ENCODE results near the gene ZNF532.

The ZNF532 gene

DNA sequence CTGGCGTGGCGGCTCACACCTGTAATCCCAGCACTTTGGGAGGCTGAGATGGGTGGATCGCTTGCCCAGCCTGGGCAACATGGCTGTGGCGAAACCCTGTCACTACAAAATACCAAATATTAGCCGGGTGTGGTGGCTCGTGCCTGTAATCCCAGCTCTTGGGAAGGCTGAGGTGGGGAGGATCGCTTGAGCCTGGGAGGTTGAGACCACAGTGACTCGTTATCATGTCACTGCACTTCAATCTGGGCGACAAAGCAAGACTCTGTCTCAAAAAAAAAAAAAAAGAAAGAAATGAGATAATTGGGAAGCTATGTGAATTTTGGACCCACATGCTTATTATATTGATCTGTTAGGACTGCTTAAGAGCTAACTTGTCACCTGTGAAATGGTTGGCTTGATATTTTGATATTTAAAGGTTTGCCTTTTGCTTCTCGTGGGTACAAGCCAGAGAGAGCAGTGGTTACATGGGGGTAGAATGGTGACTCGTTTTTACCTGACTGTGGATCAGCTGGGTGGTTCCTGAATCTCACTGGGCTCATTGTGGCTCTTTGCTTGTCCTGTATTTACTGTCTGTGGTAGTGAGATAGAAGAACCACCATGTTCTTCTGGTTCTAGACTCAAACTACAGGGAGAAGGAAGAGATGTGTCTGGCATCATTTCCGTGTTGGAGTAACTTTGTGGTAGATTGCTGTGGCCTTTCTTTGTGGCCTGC lies 28.9 kb downstream of the ZNF532 start:
- no peak for TF ChIP-seq POLR2A (IDR thresholded peaks at IDR 0.05; ENCODE audit: low read length)
- no peak for TF ChIP-seq GATA1 (IDR thresholded peaks at IDR 0.05; ENCODE audit: low read depth, low read length)
- no peak for DNase-seq

DNA sequence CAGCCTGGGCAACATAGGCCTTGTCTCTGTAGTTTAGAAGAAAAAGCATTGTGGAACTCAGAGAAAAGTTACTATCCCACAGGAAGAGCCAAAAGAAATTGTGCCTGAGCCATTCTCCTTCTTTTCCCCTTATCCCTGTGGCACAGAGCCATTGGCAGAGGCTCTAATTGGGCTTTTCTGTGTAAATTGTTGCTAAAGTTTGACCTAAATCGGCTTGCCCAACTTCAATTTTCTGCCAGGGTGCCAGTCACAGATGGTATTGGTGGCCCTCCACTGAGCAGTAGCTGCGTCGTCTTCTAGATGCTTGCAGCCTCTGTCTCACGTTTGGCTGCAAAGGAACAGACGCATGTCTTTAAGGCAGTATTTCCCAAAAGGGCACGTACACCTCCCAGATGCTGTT lies 30.3 kb downstream of the ZNF532 start:
- DNase-seq = no peak
- TF ChIP-seq POLR2A (IDR thresholded peaks at IDR 0.05; ENCODE audit: low read length) (no peak), GATA1 (IDR thresholded peaks at IDR 0.05; ENCODE audit: low read depth, low read length) (no peak)

DNA sequence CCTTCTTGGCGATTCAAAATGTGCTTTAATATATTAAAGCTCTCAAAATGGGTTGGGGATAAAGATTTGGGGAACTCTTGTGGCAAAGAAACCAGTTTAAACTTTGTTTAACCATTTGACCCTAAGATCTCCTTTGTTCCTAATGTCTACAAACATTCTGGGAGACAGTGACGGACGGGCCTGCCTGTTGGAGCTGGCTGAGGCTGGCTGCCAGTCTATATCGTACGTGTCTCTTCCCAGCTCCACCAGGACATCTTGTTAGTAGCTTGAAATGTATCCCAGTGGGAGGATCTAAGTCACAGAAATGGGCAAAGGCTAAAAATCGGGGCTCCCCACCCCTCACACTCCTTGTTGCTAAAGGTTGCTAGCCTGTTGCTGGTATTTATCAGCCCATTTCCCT lies 30.7 kb downstream of the ZNF532 start:
- no peak for DNase-seq
- TF ChIP-seq GATA1 (IDR thresholded peaks at IDR 0.05; ENCODE audit: low read depth, low read length) (no peak), POLR2A (IDR thresholded peaks at IDR 0.05; ENCODE audit: low read length) (no peak)

DNA sequence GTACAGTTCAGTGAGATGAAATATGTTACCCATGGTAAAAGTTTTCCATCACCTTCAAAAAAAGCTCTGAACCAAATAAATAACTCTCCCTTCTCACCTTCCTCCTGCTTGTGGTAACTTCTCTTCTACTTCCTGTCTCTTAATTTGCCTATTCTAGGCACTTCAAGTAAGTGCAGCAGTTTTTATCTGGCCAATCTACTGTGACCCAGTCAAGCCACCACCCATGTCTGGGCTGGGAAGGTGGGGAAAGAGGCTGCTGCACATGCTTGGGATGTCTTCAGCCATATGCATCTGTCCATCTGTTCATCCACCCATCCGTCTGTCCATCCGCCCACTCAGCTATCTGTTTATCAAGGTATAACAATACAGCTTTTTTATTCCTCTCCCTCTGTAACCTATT lies 31.6 kb downstream of the ZNF532 start:
- no peak for TF ChIP-seq POLR2A (IDR thresholded peaks at IDR 0.05; ENCODE audit: low read length)
- TF ChIP-seq GATA1 (IDR thresholded peaks at IDR 0.05; ENCODE audit: low read depth, low read length) = no peak
- no peak for DNase-seq

DNA sequence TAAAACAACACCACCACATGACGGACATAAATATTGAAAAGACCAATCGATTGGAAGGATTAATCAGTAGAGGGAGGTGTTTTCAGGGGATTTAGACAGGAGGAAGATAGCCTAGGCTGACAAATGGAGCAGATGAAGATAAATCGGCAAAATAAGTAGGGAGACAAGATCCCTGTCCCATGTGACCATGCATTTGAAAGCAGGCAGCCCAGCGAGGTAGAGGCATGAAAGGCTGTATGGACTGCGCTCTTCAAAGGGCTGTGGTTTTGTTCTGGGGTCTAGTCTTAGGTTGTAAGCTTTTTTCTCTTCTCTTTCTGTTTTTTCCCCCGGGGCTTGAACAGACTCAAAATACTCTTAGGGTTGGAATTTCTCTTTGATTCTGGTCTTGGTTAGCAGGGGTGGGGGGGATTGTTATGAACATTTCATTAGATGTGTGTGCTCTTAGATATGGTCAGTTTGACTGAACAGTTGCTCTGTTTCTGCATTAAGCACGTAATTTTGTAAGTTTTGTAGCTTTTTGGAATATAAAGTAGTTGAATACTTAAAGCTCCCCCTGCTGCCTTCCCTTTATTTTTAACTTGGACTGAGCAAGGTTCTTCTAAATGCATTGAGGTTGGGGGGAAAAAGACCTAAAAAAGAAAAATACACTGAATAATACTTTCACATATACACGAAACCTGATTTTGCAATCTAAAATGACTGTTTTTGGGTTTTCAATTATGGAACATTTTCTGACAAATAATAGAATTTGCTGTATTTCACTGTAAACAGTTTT lies 32.2 kb downstream of the ZNF532 start:
- no peak for DNase-seq
- no peak for TF ChIP-seq GATA1 (IDR thresholded peaks at IDR 0.05; ENCODE audit: low read depth, low read length)
- TF ChIP-seq POLR2A (IDR thresholded peaks at IDR 0.05; ENCODE audit: low read length) = no peak

DNA sequence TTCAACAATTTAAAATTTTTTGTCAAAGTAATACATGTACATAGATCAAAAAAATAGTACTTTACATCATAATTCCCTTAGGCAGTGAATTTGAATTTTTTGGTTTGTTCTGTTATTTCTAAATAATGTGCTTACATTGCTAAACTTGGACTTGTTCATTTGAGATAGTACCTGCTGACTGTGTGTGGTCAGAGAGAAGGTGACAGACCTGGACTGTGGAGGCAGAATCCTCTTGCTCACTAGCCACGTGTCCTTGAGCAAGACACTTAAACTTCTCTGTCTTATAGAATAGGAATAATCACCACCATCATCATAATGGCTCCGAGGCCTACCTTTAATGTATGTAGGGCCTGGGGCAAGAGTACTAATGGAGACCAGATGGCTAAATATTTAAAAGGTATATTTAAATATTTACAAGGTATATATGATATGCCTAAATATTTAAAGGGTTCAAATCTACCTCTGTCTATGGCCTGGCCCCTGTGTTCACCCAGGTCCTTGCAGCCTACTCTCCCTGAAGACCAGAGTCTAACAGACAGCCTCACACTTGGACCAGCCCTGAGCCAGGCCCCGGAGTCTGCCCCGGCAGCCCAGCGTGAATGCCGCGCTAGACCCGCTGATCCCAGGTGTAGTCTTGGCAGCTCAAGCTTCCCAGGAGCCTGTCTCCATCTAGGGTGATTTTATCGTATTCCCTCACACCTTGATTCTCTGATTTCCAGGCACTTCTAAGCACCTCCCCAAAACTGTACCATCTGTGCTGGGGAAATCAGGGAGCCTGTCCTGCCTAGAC lies 33.5 kb downstream of the ZNF532 start:
- no peak for TF ChIP-seq GATA1 (IDR thresholded peaks at IDR 0.05; ENCODE audit: low read depth, low read length)
- TF ChIP-seq POLR2A (IDR thresholded peaks at IDR 0.05; ENCODE audit: low read length) = no peak
- no peak for DNase-seq

DNA sequence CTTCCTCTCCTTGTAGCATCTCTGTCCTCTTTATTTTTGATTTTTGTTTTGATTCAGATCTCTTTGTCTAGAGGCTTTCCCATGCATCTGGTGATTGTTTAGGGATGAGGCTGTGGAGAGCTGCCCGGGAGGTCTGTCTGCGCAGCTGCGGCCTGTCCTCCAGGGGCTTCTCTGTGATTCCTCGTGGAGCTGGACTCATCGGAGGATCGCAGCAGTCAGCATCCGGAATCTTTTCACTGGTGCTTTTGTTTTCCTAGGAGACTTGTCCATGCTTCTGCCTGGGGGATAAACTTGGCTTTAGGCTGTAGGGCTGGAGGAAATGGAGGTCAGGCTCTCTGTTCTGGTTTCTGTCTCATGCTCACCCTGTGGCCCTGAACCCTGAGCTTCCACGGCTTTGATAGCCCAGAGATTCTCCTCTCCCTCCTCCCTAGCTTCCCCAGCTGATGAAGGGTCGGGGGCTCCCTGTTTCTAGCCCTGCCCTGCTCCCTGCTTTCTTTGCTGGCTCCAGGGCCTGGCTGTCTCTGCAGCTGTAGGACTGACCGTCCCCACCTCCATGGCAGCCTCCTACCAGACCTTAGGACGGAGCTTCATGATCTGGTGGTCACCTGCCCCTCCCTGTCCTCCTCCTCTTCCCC lies 35.5 kb downstream of the ZNF532 start:
- TF ChIP-seq GATA1 (IDR thresholded peaks at IDR 0.05; ENCODE audit: low read depth, low read length) (no peak), POLR2A (IDR thresholded peaks at IDR 0.05; ENCODE audit: low read length) (no peak)
- DNase-seq = no peak

DNA sequence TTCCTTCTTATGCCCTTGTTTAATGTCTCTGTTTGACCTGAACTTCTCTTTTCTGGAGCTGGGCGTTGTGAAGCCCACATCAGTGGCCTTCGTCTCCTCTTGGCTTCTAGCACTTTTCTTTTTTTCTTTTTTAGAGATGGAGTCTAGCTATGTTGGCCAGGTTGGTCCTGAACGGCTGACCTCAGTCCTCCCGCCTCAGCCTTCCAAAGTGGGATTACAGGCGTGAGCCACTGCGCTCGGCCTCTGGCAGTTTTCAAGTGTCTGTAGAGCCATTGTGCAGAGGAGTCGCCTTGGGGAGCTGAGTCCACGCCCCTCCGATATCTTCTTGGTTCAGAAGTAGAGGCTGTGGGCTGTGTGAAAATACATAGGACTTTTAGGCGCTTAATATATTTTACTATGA lies 36.5 kb downstream of the ZNF532 start:
- DNase-seq = no peak
- TF ChIP-seq POLR2A (IDR thresholded peaks at IDR 0.05; ENCODE audit: low read length) = no peak
- no peak for TF ChIP-seq GATA1 (IDR thresholded peaks at IDR 0.05; ENCODE audit: low read depth, low read length)

DNA sequence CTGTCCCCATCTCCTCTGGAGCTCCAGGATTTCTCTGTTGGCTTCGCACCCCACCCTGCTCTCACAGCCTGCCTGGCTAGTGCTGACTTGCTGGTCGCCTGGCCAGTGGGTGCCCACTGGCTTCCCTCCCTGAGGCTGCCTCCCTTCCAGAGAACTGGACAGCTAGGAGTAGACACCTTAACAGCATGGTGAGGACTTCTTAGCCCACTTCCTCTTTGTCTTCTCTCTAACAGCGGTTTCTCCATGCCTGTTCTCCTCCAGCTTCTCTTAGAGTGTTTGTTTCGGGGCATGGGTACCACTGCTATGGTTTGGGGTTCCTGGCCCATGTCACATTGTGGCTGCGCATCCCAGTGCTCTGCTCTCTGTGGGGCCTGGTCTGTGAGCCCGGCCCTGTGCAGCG lies 37.1 kb downstream of the ZNF532 start:
- DNase-seq = no peak
- no peak for TF ChIP-seq POLR2A (IDR thresholded peaks at IDR 0.05; ENCODE audit: low read length)
- no peak for TF ChIP-seq GATA1 (IDR thresholded peaks at IDR 0.05; ENCODE audit: low read depth, low read length)

DNA sequence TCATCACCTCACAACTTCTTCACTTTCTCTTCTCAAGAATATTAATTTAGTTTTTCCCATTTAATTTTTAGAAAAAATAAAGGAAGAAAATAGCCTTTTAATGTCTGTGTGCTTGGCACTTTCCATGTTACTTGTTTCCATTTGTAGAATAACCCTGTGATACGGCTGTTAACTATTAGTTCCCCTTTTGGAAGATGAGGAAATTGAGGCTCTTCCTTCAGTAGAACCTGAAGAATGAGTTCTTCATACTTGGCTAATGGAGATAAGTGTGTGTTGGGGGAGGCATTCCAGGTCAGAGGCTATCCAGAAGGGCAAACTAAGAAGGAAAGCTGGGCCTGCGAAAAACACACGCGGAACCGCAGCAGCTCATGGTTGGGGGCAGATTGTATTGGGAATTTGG lies 38.3 kb downstream of the ZNF532 start:
- TF ChIP-seq GATA1 (IDR thresholded peaks at IDR 0.05; ENCODE audit: low read depth, low read length) (no peak), POLR2A (IDR thresholded peaks at IDR 0.05; ENCODE audit: low read length) (no peak)
- DNase-seq = no peak

DNA sequence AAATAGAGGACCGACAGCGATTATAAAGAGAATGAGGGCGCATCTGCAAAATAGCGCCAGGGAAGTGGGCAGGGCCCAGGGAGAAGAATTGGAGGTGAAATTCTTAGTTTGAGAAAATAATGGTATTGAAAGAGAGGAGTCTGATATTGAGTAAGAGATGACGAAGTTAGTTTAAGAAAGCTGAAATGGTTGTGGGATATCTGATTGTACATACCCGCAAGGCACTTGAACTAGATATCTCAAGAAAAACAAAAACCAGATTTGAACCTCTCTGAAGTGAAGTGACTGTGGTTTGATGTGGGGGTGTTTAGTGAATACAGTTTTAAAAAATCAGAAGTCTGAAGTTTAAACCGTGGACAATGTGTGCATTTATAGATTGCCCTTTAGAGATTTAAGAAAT lies 38.9 kb downstream of the ZNF532 start:
- TF ChIP-seq GATA1 (IDR thresholded peaks at IDR 0.05; ENCODE audit: low read depth, low read length) (no peak), POLR2A (IDR thresholded peaks at IDR 0.05; ENCODE audit: low read length) (no peak)
- no peak for DNase-seq

DNA sequence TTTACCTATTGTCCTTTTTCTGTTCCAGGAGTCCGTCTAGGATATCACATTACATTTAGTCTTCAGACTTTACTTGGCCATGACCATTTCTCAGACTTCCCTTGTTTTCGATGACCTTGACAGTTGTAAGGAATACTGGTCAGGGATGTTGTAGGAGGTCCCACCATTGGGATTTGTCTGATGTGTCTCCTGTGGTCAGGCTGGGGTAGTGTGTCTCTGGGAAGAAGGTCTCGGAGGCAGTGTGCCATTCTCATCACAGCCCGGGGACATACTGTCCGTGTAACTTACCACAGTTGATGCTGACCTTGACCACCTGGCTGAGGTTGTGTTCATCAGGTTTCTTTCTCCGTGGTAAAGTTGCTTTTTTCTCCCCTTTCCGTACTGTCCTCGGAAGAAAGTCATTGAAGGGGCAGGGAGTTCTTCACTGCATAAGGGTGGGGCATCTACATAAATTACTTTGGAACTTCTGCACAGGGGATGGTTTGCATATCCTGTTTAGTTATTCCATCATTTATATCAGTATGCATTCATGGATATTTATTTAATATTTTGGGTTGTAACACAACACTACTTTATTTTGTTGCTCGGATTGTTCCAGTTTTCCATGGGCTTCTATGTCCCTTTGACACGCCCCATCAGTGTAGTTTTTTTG lies 41.2 kb downstream of the ZNF532 start:
- DNase-seq = no peak
- TF ChIP-seq GATA1 (IDR thresholded peaks at IDR 0.05; ENCODE audit: low read depth, low read length) (no peak), POLR2A (IDR thresholded peaks at IDR 0.05; ENCODE audit: low read length) (no peak)

DNA sequence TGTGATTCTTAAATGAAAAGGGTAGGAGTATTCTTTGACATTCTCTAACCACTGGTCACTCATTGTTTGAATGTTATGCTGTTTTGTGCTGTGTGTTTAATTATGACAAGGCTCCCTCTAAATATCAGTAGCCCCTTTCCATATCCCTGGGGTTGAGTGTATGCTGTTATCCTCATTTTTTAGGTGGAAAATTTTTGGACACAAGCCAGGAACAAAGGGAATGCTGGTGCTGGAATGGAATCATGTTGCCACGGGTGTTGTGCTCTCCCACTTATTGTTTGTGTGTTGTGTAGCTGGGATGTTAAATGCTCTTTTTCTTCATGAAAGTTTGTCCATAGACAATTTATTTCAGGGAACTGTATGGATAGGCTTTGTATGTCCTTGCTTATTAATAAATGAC lies 43.3 kb downstream of the ZNF532 start:
- TF ChIP-seq GATA1 (IDR thresholded peaks at IDR 0.05; ENCODE audit: low read depth, low read length) = no peak
- no peak for TF ChIP-seq POLR2A (IDR thresholded peaks at IDR 0.05; ENCODE audit: low read length)
- no peak for DNase-seq

All from erythroblast (primary cell).